PC-3 (cell line): ENCODE measurements around the gene SGPL1.
"Not testable (repeated sequence)": the region's sequence is repeated elsewhere in the genome, so short reads cannot be mapped to it uniquely, and the experiment has no call there.

Experiments
- EZH2 ChIP-seq: fragments of 300-600 bp; sonication (generic); IDR thresholded peaks from one replicate; pipeline ENCODE4 v1.6.1; 2017; ENCODE audit warnings: antibody characterized with exemption, mild to moderate bottlenecking, low read length; ENCODE audit not compliant: unreplicated experiment
- EZH2phosphoT487 ChIP-seq: fragments of 300-600 bp; sonication (generic); IDR thresholded peaks from 2 replicates; pipeline ENCODE4 v1.6.1; 2018; ENCODE audit warnings: mild to moderate bottlenecking, antibody characterized with exemption, low read length, borderline replicate concordance
- TF ChIP-seq, protein P1 (sequence below): fragments of 300-600 bp; sonication (generic); conservative IDR thresholded peaks from 2 replicates; pipeline ENCODE4 v1.5.1; 2017; ENCODE audit warnings: antibody characterized with exemption, low read depth, mild to moderate bottlenecking, low read length

GRCh38 chr10:70919906-70920305 is 104.2 kb downstream of the SGPL1 start:
- TF ChIP-seq, protein P1, sequence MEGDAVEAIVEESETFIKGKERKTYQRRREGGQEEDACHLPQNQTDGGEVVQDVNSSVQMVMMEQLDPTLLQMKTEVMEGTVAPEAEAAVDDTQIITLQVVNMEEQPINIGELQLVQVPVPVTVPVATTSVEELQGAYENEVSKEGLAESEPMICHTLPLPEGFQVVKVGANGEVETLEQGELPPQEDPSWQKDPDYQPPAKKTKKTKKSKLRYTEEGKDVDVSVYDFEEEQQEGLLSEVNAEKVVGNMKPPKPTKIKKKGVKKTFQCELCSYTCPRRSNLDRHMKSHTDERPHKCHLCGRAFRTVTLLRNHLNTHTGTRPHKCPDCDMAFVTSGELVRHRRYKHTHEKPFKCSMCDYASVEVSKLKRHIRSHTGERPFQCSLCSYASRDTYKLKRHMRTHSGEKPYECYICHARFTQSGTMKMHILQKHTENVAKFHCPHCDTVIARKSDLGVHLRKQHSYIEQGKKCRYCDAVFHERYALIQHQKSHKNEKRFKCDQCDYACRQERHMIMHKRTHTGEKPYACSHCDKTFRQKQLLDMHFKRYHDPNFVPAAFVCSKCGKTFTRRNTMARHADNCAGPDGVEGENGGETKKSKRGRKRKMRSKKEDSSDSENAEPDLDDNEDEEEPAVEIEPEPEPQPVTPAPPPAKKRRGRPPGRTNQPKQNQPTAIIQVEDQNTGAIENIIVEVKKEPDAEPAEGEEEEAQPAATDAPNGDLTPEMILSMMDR: not testable (repeated sequence)
- TF ChIP-seq EZH2, EZH2phosphoT487: not testable (repeated sequence)
